IMR-90 (cell line): Measurements from ENCODE around the gene KIAA0513. TPM values are rescaled to one million over a fixed set of nuclear protein-coding genes. Genes with fewer than 3 reads are reported as not detected.

ENCODE experiments used
- ATAC-seq: fragments of 200-7000 bp; cut with Tn5 transposase; 2 replicates; pipeline ENCODE4 v1.9.1; 2020; ENCODE audit warnings: low read depth, mild to moderate bottlenecking, moderate library complexity
- BruUV-seq: library from RNA; stranded (reverse); fragments of 400-500 nt; replicated peaks from 2 replicates; lab custom pipeline; 2021; lab: Mats Ljungman, UMichigan
- CTCF ChIA-PET: fragments of 300-600 bp; formaldehyde crosslinking; extraction: SDS; loops from one replicate; lab custom pipeline; 2021; ENCODE audit warnings: antibody characterized with exemption; lab: Yijun Ruan, JAX
- POLR2A ChIA-PET: fragments of 300-600 bp; sonication (Branson Sonifier 250); formaldehyde crosslinking; loops from one replicate; lab custom pipeline; 2022; ENCODE audit warnings: antibody characterized with exemption; ENCODE audit not compliant: unreplicated experiment; lab: Charles Lee
- DNase-seq: peaks from one replicate; pipeline ENCODE4 v3.0.0; 2013
- H2AFZ ChIP-seq: replicated peaks from 2 replicates; pipeline ENCODE3; 2013; ENCODE audit warnings: low read length, mild to moderate bottlenecking; ENCODE audit not compliant: poor library complexity
- H2AK5ac ChIP-seq: 2 replicates; pipeline ENCODE4 v1.6.1; 2013; ENCODE audit warnings: low read depth, low read length, inconsistent platforms
- H2AK9ac ChIP-seq: replicated peaks from 2 replicates; pipeline ENCODE3; 2013; ENCODE audit warnings: mild to moderate bottlenecking, low read depth, low read length, moderate library complexity; ENCODE audit not compliant: poor library complexity
- H2BK120ac ChIP-seq: 2 replicates; pipeline ENCODE4 v1.6.1; 2013; ENCODE audit warnings: low read depth, low read length, inconsistent platforms
- H2BK15ac ChIP-seq: 3 replicates; pipeline ENCODE4 v1.6.1; 2013; ENCODE audit warnings: low read depth, low read length, inconsistent platforms
- H2BK20ac ChIP-seq: 2 replicates; pipeline ENCODE4 v1.6.1; 2013; ENCODE audit warnings: low read depth, mild to moderate bottlenecking, inconsistent platforms, low read length, moderate library complexity
- H2BK5ac ChIP-seq: 2 replicates; pipeline ENCODE4 v1.6.1; 2013; ENCODE audit warnings: mild to moderate bottlenecking, low read depth, low read length, inconsistent platforms; ENCODE audit not compliant: poor library complexity, severe bottlenecking
- H3K14ac ChIP-seq: replicated peaks from 2 replicates; pipeline ENCODE4 v1.6.1; 2013; ENCODE audit warnings: low read depth, low read length, inconsistent platforms
- H3K18ac ChIP-seq: 2 replicates; pipeline ENCODE4 v1.6.1; 2013; ENCODE audit warnings: low read depth, low read length, control low read depth
- H3K23ac ChIP-seq: 2 replicates; pipeline ENCODE4 v1.6.1; 2013; ENCODE audit warnings: low read depth, low read length, inconsistent platforms
- H3K27ac ChIP-seq: 2 replicates; pipeline ENCODE4 v1.5.1; 2013; ENCODE audit warnings: mild to moderate bottlenecking, control low read depth, low read length; ENCODE audit not compliant: insufficient read depth
- H3K27me3 ChIP-seq: 2 replicates; pipeline ENCODE4 v1.6.1; 2013; ENCODE audit warnings: low read length; ENCODE audit not compliant: control insufficient read depth, insufficient read depth
- H3K36me3 ChIP-seq: 2 replicates; pipeline ENCODE4 v1.6.1; 2013; ENCODE audit warnings: low read length, mixed read lengths; ENCODE audit not compliant: control insufficient read depth, insufficient read depth
- H3K4ac ChIP-seq: 2 replicates; pipeline ENCODE4 v1.6.1; 2013; ENCODE audit warnings: low read depth, low read length, inconsistent platforms
- H3K4me1 ChIP-seq: 2 replicates; pipeline ENCODE4 v1.6.1; 2013; ENCODE audit warnings: low read length, mixed read lengths; ENCODE audit not compliant: control insufficient read depth, insufficient read depth
- H3K4me2 ChIP-seq: 2 replicates; pipeline ENCODE4 v1.6.1; 2013; ENCODE audit warnings: low read depth, mild to moderate bottlenecking, control low read depth, low read length, moderate library complexity
- H3K4me3 ChIP-seq: 2 replicates; pipeline ENCODE4 v1.5.1; 2013; ENCODE audit warnings: low read depth, mild to moderate bottlenecking, control low read depth, low read length, moderate library complexity; ENCODE audit not compliant: insufficient read depth
- H3K56ac ChIP-seq: 2 replicates; pipeline ENCODE4 v1.6.1; 2013; ENCODE audit warnings: low read length, inconsistent platforms; ENCODE audit not compliant: insufficient read depth; ENCODE audit errors: extremely low read depth
- H3K79me1 ChIP-seq, 2 experiments: 2 replicates each; pipeline ENCODE4 v1.6.1; 2013; ENCODE audit warnings: low read length in 2 of 2, inconsistent platforms in 1 of 2, low read depth in 1 of 2
- H3K9ac ChIP-seq: 2 replicates; pipeline ENCODE4 v1.6.1; 2013; ENCODE audit warnings: low read depth, low read length, control low read depth
- H3K9me1 ChIP-seq: 2 replicates; pipeline ENCODE4 v1.6.1; 2013; ENCODE audit warnings: low read length, inconsistent platforms; ENCODE audit not compliant: insufficient read depth
- H3K9me3 ChIP-seq: 2 replicates; pipeline ENCODE4 v1.6.1; 2013; ENCODE audit warnings: low read length; ENCODE audit not compliant: control insufficient read depth, insufficient read depth
- H4K20me1 ChIP-seq: 2 replicates; pipeline ENCODE4 v1.6.1; 2013; ENCODE audit warnings: low read length, inconsistent platforms; ENCODE audit not compliant: insufficient read depth
- H4K5ac ChIP-seq: 2 replicates; pipeline ENCODE4 v1.6.1; 2013; ENCODE audit warnings: mild to moderate bottlenecking, low read depth, low read length, control low read depth
- H4K8ac ChIP-seq, 2 experiments: 2 replicates each; pipeline ENCODE4 v1.6.1; 2013; ENCODE audit warnings: low read depth in 2 of 2, low read length in 2 of 2, control low read depth in 1 of 2, inconsistent platforms in 1 of 2
- H4K91ac ChIP-seq: 2 replicates; pipeline ENCODE4 v1.6.1; 2013; ENCODE audit warnings: low read depth, low read length, inconsistent platforms; ENCODE audit not compliant: insufficient read depth
- BHLHE40 ChIP-seq: fragments of 150-350 bp; IDR thresholded peaks from 2 replicates; pipeline ENCODE4 v1.6.1; 2016; ENCODE audit warnings: mild to moderate bottlenecking, low read depth, low read length
- CEBPB ChIP-seq: IDR thresholded peaks from 2 replicates; pipeline ENCODE4 v1.6.1; 2012; ENCODE audit warnings: low read depth, low read length, improper control_type of control experiment
- CHD1 ChIP-seq: IDR thresholded peaks from 2 replicates; pipeline ENCODE4 v1.6.1; 2012; ENCODE audit warnings: low read depth, low read length, improper control_type of control experiment
- MXI1 ChIP-seq: IDR thresholded peaks from 2 replicates; pipeline ENCODE4 v1.6.1; 2012; ENCODE audit warnings: low read depth, mild to moderate bottlenecking, low read length, moderate library complexity, borderline replicate concordance
- RAD21 ChIP-seq: IDR thresholded peaks from 2 replicates; pipeline ENCODE4 v1.6.1; 2012; ENCODE audit warnings: low read length, improper control_type of control experiment
- RCOR1 ChIP-seq: IDR thresholded peaks from 2 replicates; pipeline ENCODE4 v1.6.1; 2012; ENCODE audit warnings: mild to moderate bottlenecking, low read length, improper control_type of control experiment; ENCODE audit not compliant: insufficient replicate concordance
- RFX5 ChIP-seq: IDR thresholded peaks from 2 replicates; pipeline ENCODE4 v1.8.0; 2012; ENCODE audit warnings: low read depth, mild to moderate bottlenecking, low read length, moderate library complexity
- WGBS, 2 experiments: methylation state at CpG; one replicate each; pipeline versions ENCODE4 v1.1.5 to v1.1.7; 2013; ENCODE audit warnings: missing lambda C conversion rate in 2 of 2; ENCODE audit not compliant: insufficient read length in 1 of 2; ENCODE audit errors: extremely low coverage in 2 of 2; 5-methylcytosine and 5-hydroxymethylcytosine counted together
- dilution Hi-C: fragments of 300-500 bp; cut with HindIII; formaldehyde crosslinking; loops from one replicate; pipeline ENCODE4 v1.14.3; 2018; ENCODE audit warnings: low sequenced_read_pairs; ENCODE audit not compliant: unreplicated experiment
- in situ Hi-C: fragments of 300-500 bp; cut with MboI; formaldehyde crosslinking; loops from 3 replicates; pipeline ENCODE4 v1.14.3; 2019; ENCODE audit warnings: low sequenced_read_pairs, inconsistent platforms, mixed read lengths
- intact Hi-C: fragments of 100-400 bp; cut with micrococcal nuclease; formaldehyde crosslinking; loops from 2 replicates; pipeline ENCODE4 v1.10.0; 2022
- polyA plus RNA-seq, 3 experiments: library from polyadenylated mRNA; depleted of rRNA; stranded (reverse); fragments of >200 nt; gene quantifications; 2 replicates each; pipeline ENCODE4 v1.2.3, GENCODE V29; 2012; ENCODE audit warnings: low replicate concordance in 1 of 3
- total RNA-seq: library from RNA; depleted of rRNA; stranded (reverse); fragments of >200 nt; gene quantifications from 2 replicates; pipeline ENCODE4 v1.2.3, GENCODE V29; 2012
- TF ChIP-seq, protein P1 (sequence below): fragments of 150-350 bp; IDR thresholded peaks from 2 replicates; pipeline ENCODE4 v1.6.1; 2016; ENCODE audit warnings: low read depth, mild to moderate bottlenecking, low read length, moderate library complexity, borderline replicate concordance

KIAA0513 gene
- total and polyA plus RNA-seq, 2 of the 4 experiments (the other 2 are of a cell fraction) = 9.5 TPM

DNA sequence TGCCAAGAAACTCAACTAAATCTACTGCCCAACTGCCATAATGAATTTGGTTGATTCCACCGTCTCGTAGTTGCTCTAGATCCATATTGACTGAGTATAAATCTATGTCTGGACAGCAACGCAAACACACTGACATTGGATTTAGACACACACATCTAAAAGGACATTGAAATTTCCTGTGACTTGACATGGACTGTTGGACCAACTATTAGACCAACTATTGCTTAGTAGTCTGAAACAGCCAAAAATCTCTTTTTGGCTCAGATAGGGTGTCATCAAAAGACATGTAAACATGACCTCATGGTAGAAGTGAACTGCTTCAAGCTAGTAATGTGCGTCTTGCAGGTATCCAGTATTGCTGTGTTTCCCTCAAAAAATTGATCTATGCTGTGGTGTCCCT lies 31.3 kb downstream of the KIAA0513 start:
- H3K18ac ChIP-seq = no peak overlapping the region
- dilution Hi-C loops = no loop called here
- no peak overlapping the region for H2BK20ac ChIP-seq
- H3K9ac ChIP-seq = no peak overlapping the region
- WGBS, 2 experiments = no CpG with 5 or more reads among the region's 4 CpGs
- peaks cover 8% of the 10 kb centered on the region for H3K4me1 ChIP-seq
- no peak overlapping the region for H3K4me3 ChIP-seq
- H4K20me1 ChIP-seq = peaks cover 21% of the 10 kb centered on the region
- H2AK5ac ChIP-seq = no peak overlapping the region
- H3K79me1 ChIP-seq = peaks cover 9 to 25% of the 10 kb centered on the region in 2 experiments; a peak in 3 of 4 replicates
- H3K23ac ChIP-seq = no peak overlapping the region
- H2BK5ac ChIP-seq = no peak overlapping the region
- H2BK120ac ChIP-seq = no peak overlapping the region
- POLR2A ChIA-PET = no interaction called here
- no peak overlapping the region for H2AFZ ChIP-seq
- no peak overlapping the region for H2AK9ac ChIP-seq
- intact Hi-C loops = no loop called here
- no peak for ATAC-seq
- DNase-seq = no peak
- H4K8ac ChIP-seq = no peak overlapping the region
- H4K91ac ChIP-seq = no peak overlapping the region
- CTCF ChIA-PET = no interaction called here
- in situ Hi-C loops = no loop called here
- H3K9me1 ChIP-seq = peaks cover 7% of the 10 kb centered on the region
- TF ChIP-seq RFX5 (no peak), MXI1 (no peak), RCOR1 (no peak), CEBPB (no peak), CHD1 (no peak), BHLHE40 (no peak), RAD21 (no peak)
- TF ChIP-seq, protein P1, sequence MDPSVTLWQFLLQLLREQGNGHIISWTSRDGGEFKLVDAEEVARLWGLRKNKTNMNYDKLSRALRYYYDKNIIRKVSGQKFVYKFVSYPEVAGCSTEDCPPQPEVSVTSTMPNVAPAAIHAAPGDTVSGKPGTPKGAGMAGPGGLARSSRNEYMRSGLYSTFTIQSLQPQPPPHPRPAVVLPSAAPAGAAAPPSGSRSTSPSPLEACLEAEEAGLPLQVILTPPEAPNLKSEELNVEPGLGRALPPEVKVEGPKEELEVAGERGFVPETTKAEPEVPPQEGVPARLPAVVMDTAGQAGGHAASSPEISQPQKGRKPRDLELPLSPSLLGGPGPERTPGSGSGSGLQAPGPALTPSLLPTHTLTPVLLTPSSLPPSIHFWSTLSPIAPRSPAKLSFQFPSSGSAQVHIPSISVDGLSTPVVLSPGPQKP = no peak
- no peaks in the 10 kb centered on the region for H3K36me3 ChIP-seq
- H3K14ac ChIP-seq = no peak overlapping the region
- BruUV-seq = no TSS peak
- no peak overlapping the region for H3K4ac ChIP-seq
- no peak overlapping the region for H3K56ac ChIP-seq
- no peaks in the 10 kb centered on the region for H3K27me3 ChIP-seq
- H3K27ac ChIP-seq = no peak overlapping the region
- H3K9me3 ChIP-seq = no peaks in the 10 kb centered on the region
- H3K4me2 ChIP-seq = no peak overlapping the region
- no peak overlapping the region for H4K5ac ChIP-seq
- H2BK15ac ChIP-seq = no peak overlapping the region
